ENCODE data around the gene APOBEC3G.
A peak's percentile ranks its signal among the peaks of the same experiment; 100 is the strongest.

The APOBEC3G gene

GRCh38 chr22:39092111-39092862 is 15.2 kb downstream of the APOBEC3G start:
- peak; percentile 82 for DNase-seq

- DNase-seq: no peak
Measured at GRCh38 chr22:39094717-39095389, 17.8 kb downstream of the APOBEC3G start.

GRCh38 chr22:39095971-39096370 is 18.9 kb downstream of the APOBEC3G start:
- DNase-seq: no peak

- DNase-seq: peak; percentile 58
Measured at GRCh38 chr22:39097098-39098020, 20.3 kb downstream of the APOBEC3G start, which contains the start of gene APOBEC3H. TSS of gene APOBEC3H (plus strand) at chr22:39097244. CDS start at chr22:39100279, 3,035 bp downstream.

GRCh38 chr22:39098026-39098425 is 21.0 kb downstream of the APOBEC3G start:
- DNase-seq: no peak

GRCh38 chr22:39098576-39098975 is 21.5 kb downstream of the APOBEC3G start:
- no peak for DNase-seq

- no peak for DNase-seq
Measured at GRCh38 chr22:39101226-39101625, 24.2 kb downstream of the APOBEC3G start.

- no peak for DNase-seq
Measured at GRCh38 chr22:39103431-39103830, 26.4 kb downstream of the APOBEC3G start.

GRCh38 chr22:39106326-39106725 is 29.3 kb downstream of the APOBEC3G start:
- no peak for DNase-seq

GRCh38 chr22:39108487-39108886 is 31.4 kb downstream of the APOBEC3G start:
- no peak for DNase-seq

GRCh38 chr22:39109361-39109760 is 32.3 kb downstream of the APOBEC3G start:
- DNase-seq: no peak

- no peak for DNase-seq
Measured at GRCh38 chr22:39110631-39111561, 33.8 kb downstream of the APOBEC3G start.

- no peak for DNase-seq
Measured at GRCh38 chr22:39114112-39114511, 37.0 kb downstream of the APOBEC3G start.

GRCh38 chr22:39115570-39115969 is 38.5 kb downstream of the APOBEC3G start:
- no peak for DNase-seq

GRCh38 chr22:39115977-39116621 is 39.0 kb downstream of the APOBEC3G start:
- peak; percentile 41 for DNase-seq

- DNase-seq: peak; percentile 93
Measured at GRCh38 chr22:39117585-39118191, 40.6 kb downstream of the APOBEC3G start.

GRCh38 chr22:39120983-39121382 is 43.9 kb downstream of the APOBEC3G start:
- DNase-seq: no peak

GRCh38 chr22:39122772-39123470 is 45.8 kb downstream of the APOBEC3G start:
- no peak for DNase-seq

- DNase-seq: no peak
Measured at GRCh38 chr22:39123751-39124581, 46.9 kb downstream of the APOBEC3G start.
